T-helper 1 cell treated with Interleukin-12 subunit alpha and Interleukin-12 subunit beta and Interleukin-4 antibody, amounts not matched to agents 30 μg/mL and 1 μg/mL, for 36 hours (primary cell): Measurements from ENCODE around the gene KLHDC10.

Source experiments
- H3K27ac Mint-ChIP-seq: one replicate; pipeline ENCODE4 v1.8.0; 2021; ENCODE audit warnings: mild to moderate bottlenecking, mixed read lengths
- H3K27me3 Mint-ChIP-seq: one replicate; pipeline ENCODE4 v1.8.0; 2021; ENCODE audit warnings: low read depth, mixed read lengths
- H3K36me3 Mint-ChIP-seq: one replicate; pipeline ENCODE4 v1.8.0; 2021; ENCODE audit warnings: low read depth, mixed read lengths
- H3K4me1 Mint-ChIP-seq: one replicate; pipeline ENCODE4 v1.8.0; 2021; ENCODE audit warnings: low read depth, mixed read lengths
- H3K4me3 Mint-ChIP-seq: one replicate; pipeline ENCODE4 v1.8.0; 2021; ENCODE audit warnings: mild to moderate bottlenecking, moderate library complexity, mixed read lengths
- H3K9me3 Mint-ChIP-seq: one replicate; pipeline ENCODE4 v1.8.0; 2021; ENCODE audit warnings: mixed read lengths

KLHDC10 gene

GRCh38 chr7:130148561-130148960 lies 78.2 kb downstream of the KLHDC10 start:
- Mint-ChIP-seq H3K27ac (no peak overlapping the region), H3K4me1 (no peaks in the 10 kb centered on the region), H3K27me3 (peaks cover 4% of the 10 kb centered on the region), H3K9me3 (no peaks in the 10 kb centered on the region), H3K36me3 (no peaks in the 10 kb centered on the region), H3K4me3 (no peak overlapping the region)

- H3K9me3 Mint-ChIP-seq, result no peaks in the 10 kb centered on the region
- H3K27ac Mint-ChIP-seq, result no peak overlapping the region
Observed at GRCh38 chr7:130149281-130150139, 79.2 kb downstream of the KLHDC10 start.

GRCh38 chr7:130150587-130150986 lies 80.3 kb downstream of the KLHDC10 start:
- Mint-ChIP-seq H3K27me3 (peaks cover 4% of the 10 kb centered on the region), H3K4me3 (no peak overlapping the region), H3K4me1 (no peaks in the 10 kb centered on the region), H3K9me3 (no peaks in the 10 kb centered on the region), H3K27ac (peak overlapping the region; percentile 55), H3K36me3 (no peaks in the 10 kb centered on the region)

More at GRCh38 chr7:130149281-130150139, 79.2 kb downstream of the KLHDC10 start:
- Mint-ChIP-seq H3K4me1 (no peaks in the 10 kb centered on the region), H3K36me3 (no peaks in the 10 kb centered on the region), H3K27me3 (peaks cover 4% of the 10 kb centered on the region), H3K4me3 (no peak overlapping the region)

GRCh38 chr7:130151591-130152492 lies 81.5 kb downstream of the KLHDC10 start:
- H3K9me3 Mint-ChIP-seq, result no peaks in the 10 kb centered on the region
- H3K4me3 Mint-ChIP-seq, result no peak overlapping the region
- H3K27me3 Mint-ChIP-seq, result peaks cover 4% of the 10 kb centered on the region
- no peaks in the 10 kb centered on the region for H3K4me1 Mint-ChIP-seq
- H3K36me3 Mint-ChIP-seq, result no peaks in the 10 kb centered on the region
- no peak overlapping the region for H3K27ac Mint-ChIP-seq

GRCh38 chr7:130152493-130153210 lies 82.3 kb downstream of the KLHDC10 start:
- H3K27ac Mint-ChIP-seq, result no peak overlapping the region
- peaks cover 4% of the 10 kb centered on the region for H3K27me3 Mint-ChIP-seq
- H3K4me1 Mint-ChIP-seq, result no peaks in the 10 kb centered on the region
- no peak overlapping the region for H3K4me3 Mint-ChIP-seq
- no peaks in the 10 kb centered on the region for H3K9me3 Mint-ChIP-seq
- peaks cover 3% of the 10 kb centered on the region for H3K36me3 Mint-ChIP-seq

- H3K27me3 Mint-ChIP-seq, result peaks cover 4% of the 10 kb centered on the region
- no peak overlapping the region for H3K27ac Mint-ChIP-seq
- no peaks in the 10 kb centered on the region for H3K9me3 Mint-ChIP-seq
- H3K4me1 Mint-ChIP-seq, result no peaks in the 10 kb centered on the region
- peaks cover 8% of the 10 kb centered on the region for H3K36me3 Mint-ChIP-seq
- H3K4me3 Mint-ChIP-seq, result no peak overlapping the region
Observed at GRCh38 chr7:130153211-130153908, 83.0 kb downstream of the KLHDC10 start.

GRCh38 chr7:130154131-130154500 lies 83.8 kb downstream of the KLHDC10 start:
- Mint-ChIP-seq H3K9me3 (no peaks in the 10 kb centered on the region), H3K4me1 (no peaks in the 10 kb centered on the region), H3K36me3 (peaks cover 11% of the 10 kb centered on the region), H3K4me3 (no peak overlapping the region), H3K27me3 (peaks cover 4% of the 10 kb centered on the region), H3K27ac (no peak overlapping the region)

- no peaks in the 10 kb centered on the region for H3K9me3 Mint-ChIP-seq
- no peak overlapping the region for H3K4me3 Mint-ChIP-seq
- H3K36me3 Mint-ChIP-seq, result peaks cover 11% of the 10 kb centered on the region
- no peaks in the 10 kb centered on the region for H3K4me1 Mint-ChIP-seq
- no peak overlapping the region for H3K27ac Mint-ChIP-seq
- no peaks in the 10 kb centered on the region for H3K27me3 Mint-ChIP-seq
Observed at GRCh38 chr7:130154501-130155317, 84.4 kb downstream of the KLHDC10 start.

- no peaks in the 10 kb centered on the region for H3K9me3 Mint-ChIP-seq
- H3K36me3 Mint-ChIP-seq, result peaks cover 18% of the 10 kb centered on the region
- H3K4me1 Mint-ChIP-seq, result no peaks in the 10 kb centered on the region
- no peak overlapping the region for H3K27ac Mint-ChIP-seq
- no peaks in the 10 kb centered on the region for H3K27me3 Mint-ChIP-seq
- H3K4me3 Mint-ChIP-seq, result no peak overlapping the region
Observed at GRCh38 chr7:130156140-130156539, 85.8 kb downstream of the KLHDC10 start.

- H3K27ac Mint-ChIP-seq, result no peak overlapping the region
- H3K36me3 Mint-ChIP-seq, result peaks cover 25% of the 10 kb centered on the region
- no peaks in the 10 kb centered on the region for H3K27me3 Mint-ChIP-seq
- H3K9me3 Mint-ChIP-seq, result no peaks in the 10 kb centered on the region
- H3K4me3 Mint-ChIP-seq, result no peak overlapping the region
- H3K4me1 Mint-ChIP-seq, result no peaks in the 10 kb centered on the region
Observed at GRCh38 chr7:130157700-130158099, 87.4 kb downstream of the KLHDC10 start.

- H3K4me3 Mint-ChIP-seq, result no peak overlapping the region
- no peak overlapping the region for H3K27ac Mint-ChIP-seq
- H3K27me3 Mint-ChIP-seq, result no peaks in the 10 kb centered on the region
- H3K36me3 Mint-ChIP-seq, result peaks cover 38% of the 10 kb centered on the region
- no peaks in the 10 kb centered on the region for H3K9me3 Mint-ChIP-seq
- H3K4me1 Mint-ChIP-seq, result no peaks in the 10 kb centered on the region
Observed at GRCh38 chr7:130160023-130160422, 89.7 kb downstream of the KLHDC10 start.

- Mint-ChIP-seq H3K9me3 (no peaks in the 10 kb centered on the region), H3K27me3 (no peaks in the 10 kb centered on the region), H3K27ac (no peak overlapping the region), H3K4me1 (no peaks in the 10 kb centered on the region), H3K36me3 (peaks cover 41% of the 10 kb centered on the region), H3K4me3 (no peak overlapping the region)
Observed at GRCh38 chr7:130160455-130160854, 90.1 kb downstream of the KLHDC10 start.

GRCh38 chr7:130162196-130162595 lies 91.9 kb downstream of the KLHDC10 start:
- no peaks in the 10 kb centered on the region for H3K9me3 Mint-ChIP-seq
- no peak overlapping the region for H3K4me3 Mint-ChIP-seq
- H3K4me1 Mint-ChIP-seq, result no peaks in the 10 kb centered on the region
- H3K36me3 Mint-ChIP-seq, result peaks cover 48% of the 10 kb centered on the region
- H3K27ac Mint-ChIP-seq, result no peak overlapping the region
- H3K27me3 Mint-ChIP-seq, result no peaks in the 10 kb centered on the region
